ENCODE data around the gene LCMT1. TPM values are rescaled to one million over a fixed set of nuclear protein-coding genes. Genes with fewer than 3 reads are reported as not detected.

Gene LCMT1
- total RNA-seq, 4 donors from 2014 or later, result 49.8 to 90.6 (median 59.3) TPM

GRCh38 chr16:25219070-25219737 is 107.7 kb downstream of the LCMT1 start:
- no peak for ATAC-seq
- Histone ChIP-seq H3K4me1 (no peaks in the 10 kb centered on the region), H3K27ac (no peak overlapping the region), H3K27me3 (no peaks in the 10 kb centered on the region), H3K4me3 (no peak overlapping the region), H3K36me3 (no peaks in the 10 kb centered on the region), H3K9me3 (no peaks in the 10 kb centered on the region)
- TF ChIP-seq, protein P1, sequence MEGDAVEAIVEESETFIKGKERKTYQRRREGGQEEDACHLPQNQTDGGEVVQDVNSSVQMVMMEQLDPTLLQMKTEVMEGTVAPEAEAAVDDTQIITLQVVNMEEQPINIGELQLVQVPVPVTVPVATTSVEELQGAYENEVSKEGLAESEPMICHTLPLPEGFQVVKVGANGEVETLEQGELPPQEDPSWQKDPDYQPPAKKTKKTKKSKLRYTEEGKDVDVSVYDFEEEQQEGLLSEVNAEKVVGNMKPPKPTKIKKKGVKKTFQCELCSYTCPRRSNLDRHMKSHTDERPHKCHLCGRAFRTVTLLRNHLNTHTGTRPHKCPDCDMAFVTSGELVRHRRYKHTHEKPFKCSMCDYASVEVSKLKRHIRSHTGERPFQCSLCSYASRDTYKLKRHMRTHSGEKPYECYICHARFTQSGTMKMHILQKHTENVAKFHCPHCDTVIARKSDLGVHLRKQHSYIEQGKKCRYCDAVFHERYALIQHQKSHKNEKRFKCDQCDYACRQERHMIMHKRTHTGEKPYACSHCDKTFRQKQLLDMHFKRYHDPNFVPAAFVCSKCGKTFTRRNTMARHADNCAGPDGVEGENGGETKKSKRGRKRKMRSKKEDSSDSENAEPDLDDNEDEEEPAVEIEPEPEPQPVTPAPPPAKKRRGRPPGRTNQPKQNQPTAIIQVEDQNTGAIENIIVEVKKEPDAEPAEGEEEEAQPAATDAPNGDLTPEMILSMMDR (IDR thresholded peaks at IDR 0.05 in 4 of 5, conservative IDR thresholded peaks at IDR 0.05 in 1 of 5), result no peak
- TF ChIP-seq POLR2A (IDR thresholded peaks at IDR 0.05), result no peak
- intact Hi-C loops (cut with DNase I; ENCODE audit: low total_unique reads) (no loop called here), in situ Hi-C loops (cut with MboI; ENCODE audit: low sequenced_read_pairs in 4 of 4) (no loop called here)
- no peak for DNase-seq

- Histone ChIP-seq H3K27me3 (no peaks in the 10 kb centered on the region), H3K27ac (no peak overlapping the region), H3K4me1 (no peaks in the 10 kb centered on the region), H3K9me3 (no peaks in the 10 kb centered on the region), H3K4me3 (no peak overlapping the region), H3K36me3 (no peaks in the 10 kb centered on the region)
- TF ChIP-seq, protein P1 (IDR thresholded peaks at IDR 0.05 in 4 of 5, conservative IDR thresholded peaks at IDR 0.05 in 1 of 5), result no peak
- TF ChIP-seq POLR2A (IDR thresholded peaks at IDR 0.05), result no peak
- DNase-seq (no peak), ATAC-seq (no peak)
- in situ Hi-C loops (cut with MboI; ENCODE audit: low sequenced_read_pairs in 4 of 4) (loop anchor here in 2 of 4 donors (10.0 kb wide), 1 partner anchor 168 kb away; no protein-coding TSS in a partner anchor), intact Hi-C loops (cut with DNase I; ENCODE audit: low total_unique reads) (no loop called here)
Observed at GRCh38 chr16:25222959-25223358, 111.4 kb downstream of the LCMT1 start.

DNA sequence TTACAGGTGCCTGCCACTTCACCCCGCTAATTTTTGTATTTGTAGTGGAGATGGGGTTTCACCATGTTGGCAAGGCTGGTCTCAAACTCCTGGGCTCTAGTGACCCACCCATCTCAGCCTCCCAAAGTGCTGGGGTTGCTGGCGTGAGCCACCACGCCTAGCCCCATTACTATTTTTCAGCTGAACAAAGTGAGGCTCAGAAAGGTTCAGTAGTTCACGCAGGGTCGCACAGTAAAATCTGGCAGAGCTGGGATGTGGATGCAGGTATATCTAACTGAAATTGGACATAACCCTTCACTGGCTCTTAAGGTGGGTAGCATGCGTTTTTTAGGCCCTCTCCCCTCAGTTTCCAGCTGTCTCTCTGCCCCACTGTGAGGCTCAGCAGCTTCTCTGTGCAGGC is 112.4 kb downstream of the LCMT1 start:
- intact Hi-C loops (cut with DNase I; ENCODE audit: low total_unique reads), result loop anchor here (2.0 kb wide), 1 partner anchor 167 kb away; no protein-coding TSS in a partner anchor
- in situ Hi-C loops (cut with MboI; ENCODE audit: low sequenced_read_pairs in 4 of 4), result loop anchor here in 2 of 4 donors (10.0 kb wide), 1 partner anchor 169 kb away; no protein-coding TSS in a partner anchor
- TF ChIP-seq, protein P1 (IDR thresholded peaks at IDR 0.05 in 4 of 5, conservative IDR thresholded peaks at IDR 0.05 in 1 of 5), result no peak
- no peak for TF ChIP-seq POLR2A (IDR thresholded peaks at IDR 0.05)
- DNase-seq (no peak), ATAC-seq (no peak)
- Histone ChIP-seq H3K9me3 (no peaks in the 10 kb centered on the region), H3K27me3 (no peaks in the 10 kb centered on the region), H3K4me3 (no peak overlapping the region), H3K4me1 (no peaks in the 10 kb centered on the region), H3K36me3 (no peaks in the 10 kb centered on the region), H3K27ac (no peak overlapping the region)

DNA sequence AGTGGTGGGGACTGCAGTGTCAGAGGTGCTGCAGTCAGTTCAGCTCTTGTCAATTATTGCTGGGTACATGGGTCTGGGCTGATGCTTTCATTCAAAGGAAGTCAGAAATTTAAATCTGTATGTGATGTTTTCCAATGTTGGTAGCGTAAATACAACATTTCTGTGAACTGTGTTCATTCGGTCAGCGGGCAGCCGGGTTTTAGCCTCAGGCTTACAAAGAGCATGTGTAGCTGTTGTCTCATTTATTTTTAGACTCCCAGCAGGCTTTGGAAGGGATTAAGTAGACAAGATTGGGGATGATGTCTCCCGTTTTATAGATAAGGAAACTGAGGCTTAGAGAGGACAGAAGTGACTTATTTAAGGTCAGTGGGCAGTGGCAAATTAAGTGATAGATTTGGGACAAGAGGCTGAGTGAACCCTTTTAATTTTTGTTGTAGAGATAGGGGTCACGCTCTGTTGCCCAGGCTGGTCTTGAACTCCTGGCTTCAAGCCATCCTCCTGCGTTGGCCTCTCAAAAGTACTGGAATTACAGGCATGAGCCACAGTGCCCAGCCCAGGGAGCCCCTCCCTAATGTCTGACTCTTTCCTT is 113.3 kb downstream of the LCMT1 start:
- no peak overlapping the region for H3K4me3 ChIP-seq
- in situ Hi-C loops (cut with MboI; ENCODE audit: low sequenced_read_pairs in 4 of 4) (loop anchor here (5.0 to 25.0 kb wide), 4 partner anchors 168 to 288 kb away; no protein-coding TSS in a partner anchor), intact Hi-C loops (cut with DNase I; ENCODE audit: low total_unique reads) (loop anchor here (2.0 kb wide), 1 partner anchor 168 kb away; no protein-coding TSS in a partner anchor)
- no peaks in the 10 kb centered on the region for H3K27me3 ChIP-seq
- no peaks in the 10 kb centered on the region for H3K9me3 ChIP-seq
- H3K27ac ChIP-seq, result no peak overlapping the region
- ATAC-seq, result no peak
- no peaks in the 10 kb centered on the region for H3K4me1 ChIP-seq
- H3K36me3 ChIP-seq, result no peaks in the 10 kb centered on the region
- TF ChIP-seq, protein P1 (IDR thresholded peaks at IDR 0.05 in 4 of 5, conservative IDR thresholded peaks at IDR 0.05 in 1 of 5), result no peak
- TF ChIP-seq POLR2A (IDR thresholded peaks at IDR 0.05), result no peak
- DNase-seq, result no peak

Other genes with a start within 250 kb of the LCMT1 start
- 10 to 100 TPM; 20.0 to 31.5 (median 28.0) TPM for gene ARHGAP17, start 96.4 kb upstream of the LCMT1 start, total RNA-seq
- gene AQP8, start 105.2 kb downstream of the LCMT1 start, total RNA-seq, result 1 to 10 TPM in 1 of 4 donors, not detected in 3; 1.2 TPM
- gene ZKSCAN2, start 146.1 kb downstream of the LCMT1 start, total RNA-seq, result 1 to 10 TPM; 2.9 to 6.9 (median 5.2) TPM

All from gastrocnemius medialis (tissue), 4 donors.